HepG2 (cell line): ENCODE data around the gene INPP5E. TPM values are rescaled to one million over a fixed set of nuclear protein-coding genes. Genes with fewer than 3 reads are reported as not detected.

Experiments used
- ATAC-seq: fragments of 200-7000 bp; cut with Tn5 transposase; 3 replicates; pipeline ENCODE4 v1.9.1; 2020; ENCODE audit warnings: mild to moderate bottlenecking, moderate library complexity
- BruUV-seq: library from RNA; stranded (reverse); fragments of 400-500 nt; replicated peaks from 2 replicates; lab custom pipeline; 2021; lab: Mats Ljungman, UMichigan
- CTCF ChIA-PET: fragments of 300-600 bp; formaldehyde crosslinking; extraction: SDS; loops from one replicate; lab custom pipeline; 2021; ENCODE audit warnings: low total read pairs, inconsistent platforms, low intra/inter-chr PET ratio; lab: Yijun Ruan, JAX
- POLR2A ChIA-PET: fragments of 350-600 bp; sonication (Branson Sonifier 250); formaldehyde crosslinking; loops from one replicate; lab custom pipeline; 2020; ENCODE audit warnings: antibody characterized with exemption, inconsistent platforms; lab: Yijun Ruan, JAX
- DNase-seq: peaks from one replicate; pipeline ENCODE4 v3.0.0-alpha.2; 2015; ENCODE audit warnings: low spot score
- FAIRE-seq: peaks from 3 replicates; lab custom pipeline; 2011; peaks lifted over from hg19 to GRCh38; lab: Jason Lieb, UNC
- H2AFZ ChIP-seq: one replicate; pipeline ENCODE4 v1.6.1; 2011; ENCODE audit warnings: low read length, inconsistent platforms
- H3K27ac ChIP-seq: fragments of 300-600 bp; 3 replicates; pipeline ENCODE4 v1.8.0; 2011; ENCODE audit warnings: mixed run types, mild to moderate bottlenecking, mixed read lengths, low read length, inconsistent platforms; ENCODE audit not compliant: insufficient read depth; ENCODE audit errors: extremely low read length
- H3K27me3 ChIP-seq, 2 experiments: fragments of 200-600 bp in 1 of 2; 2 replicates in 1 of 2; 3 replicates in 1 of 2; pipeline versions ENCODE4 v1.6.0 to v1.8.0; 2011; ENCODE audit warnings: low read length in 2 of 2, mild to moderate bottlenecking in 2 of 2, moderate library complexity in 2 of 2, inconsistent platforms in 1 of 2; ENCODE audit not compliant: insufficient read depth in 2 of 2, control insufficient read depth in 1 of 2
- H3K36me3 ChIP-seq, 2 experiments: fragments of 200-600 bp in 1 of 2; replicated peaks in 1 of 2; 2 replicates in 1 of 2; 3 replicates in 1 of 2; pipeline versions ENCODE4 v1.5.1 to v1.8.0; 2011; ENCODE audit warnings: low read length in 2 of 2, inconsistent platforms in 1 of 2; ENCODE audit not compliant: insufficient read depth in 2 of 2, control insufficient read depth in 1 of 2
- H3K4me1 ChIP-seq: 2 replicates; pipeline ENCODE4 v1.5.1; 2012; ENCODE audit warnings: low read length, inconsistent platforms; ENCODE audit not compliant: insufficient read depth
- H3K4me2 ChIP-seq: 2 replicates; pipeline ENCODE4 v1.6.0; 2011; ENCODE audit warnings: low read depth, low read length, inconsistent platforms
- H3K4me3 ChIP-seq, 3 experiments: fragments of 200-600 bp in 1 of 3; sonication (generic), shearing (Covaris generic) in 1 of 3; replicated peaks in 1 of 3; 2 replicates each; pipeline ENCODE4 v1.5.1; 2011 to 2016; ENCODE audit warnings: low read length in 3 of 3, inconsistent platforms in 2 of 3, low read depth in 2 of 3, mild to moderate bottlenecking in 2 of 3, control low read depth in 1 of 3, mixed read lengths in 1 of 3; ENCODE audit not compliant: insufficient read depth in 1 of 3
- H3K79me2 ChIP-seq: one replicate; pipeline ENCODE4 v1.6.1; 2011; ENCODE audit warnings: low read length, inconsistent platforms; ENCODE audit not compliant: insufficient read depth
- H3K9ac ChIP-seq: 2 replicates; pipeline ENCODE4 v1.6.0; 2011; ENCODE audit warnings: mild to moderate bottlenecking, low read depth, low read length, inconsistent platforms; ENCODE audit not compliant: insufficient read depth
- H3K9me3 ChIP-seq: 2 replicates; pipeline ENCODE4 v1.5.1; 2012; ENCODE audit warnings: mild to moderate bottlenecking, low read length
- H4K20me1 ChIP-seq: 2 replicates; pipeline ENCODE4 v1.6.0; 2011; ENCODE audit warnings: inconsistent platforms, mild to moderate bottlenecking, low read length, moderate library complexity; ENCODE audit not compliant: insufficient read depth
- CTCF ChIP-seq: sonication (generic); formaldehyde crosslinking; IDR thresholded peaks from 2 replicates; pipeline ENCODE4 v1.5.0; 2020; ENCODE audit warnings: mild to moderate bottlenecking, missing genetic modification reagents, moderate library complexity
- EEA1 ChIP-seq: sonication (generic); formaldehyde crosslinking; IDR thresholded peaks from 2 replicates; pipeline ENCODE4 v1.5.1; 2020; ENCODE audit warnings: mild to moderate bottlenecking, missing genetic modification reagents, borderline replicate concordance
- FOXP4 ChIP-seq: sonication (generic); formaldehyde crosslinking; IDR thresholded peaks from 2 replicates; pipeline ENCODE4 v1.4.0; 2020; ENCODE audit warnings: missing genetic modification reagents
- HMG20A ChIP-seq: IDR thresholded peaks from 2 replicates; pipeline ENCODE4 v1.6.1; 2016; ENCODE audit warnings: borderline replicate concordance
- PAWR ChIP-seq: sonication (generic); formaldehyde crosslinking; IDR thresholded peaks from 2 replicates; pipeline ENCODE4 v1.4.0; 2020; ENCODE audit warnings: missing genetic modification reagents, mild to moderate bottlenecking, borderline replicate concordance
- RBFOX2 ChIP-seq: fragments of 200-400 bp; formaldehyde crosslinking; IDR thresholded peaks from 2 replicates; pipeline ENCODE4 v1.6.1; 2017; ENCODE audit warnings: low read depth, mild to moderate bottlenecking, low read length
- SRF ChIP-seq: IDR thresholded peaks from 2 replicates; pipeline ENCODE4 v1.6.1; 2011; ENCODE audit warnings: mild to moderate bottlenecking, low read depth, low read length, moderate library complexity
- TBX2 ChIP-seq: sonication (generic); formaldehyde crosslinking; IDR thresholded peaks from 2 replicates; pipeline ENCODE4 v1.5.0; 2020; ENCODE audit warnings: missing genetic modification reagents, mild to moderate bottlenecking, borderline replicate concordance
- ZFYVE20 ChIP-seq: sonication (generic); formaldehyde crosslinking; IDR thresholded peaks from 2 replicates; pipeline ENCODE4 v1.8.0; 2023; ENCODE audit warnings: low read depth, mild to moderate bottlenecking, moderate library complexity, missing genetic modification reagents, borderline replicate concordance
- ZMYM3 ChIP-seq: sonication (generic); formaldehyde crosslinking; IDR thresholded peaks from 2 replicates; pipeline ENCODE4 v1.5.1; 2020; ENCODE audit warnings: mild to moderate bottlenecking, missing genetic modification reagents
- ZNF263 ChIP-seq: sonication (generic); formaldehyde crosslinking; IDR thresholded peaks from 2 replicates; pipeline ENCODE4 v1.4.0; 2020; ENCODE audit warnings: missing genetic modification reagents
- ZNF414 ChIP-seq: sonication (generic); formaldehyde crosslinking; IDR thresholded peaks from 2 replicates; pipeline ENCODE4 v1.5.0; 2020; ENCODE audit warnings: missing genetic modification reagents
- ZNF629 ChIP-seq: sonication (generic); formaldehyde crosslinking; conservative IDR thresholded peaks from 2 replicates; pipeline ENCODE4 v1.5.0; 2020; ENCODE audit warnings: missing genetic modification reagents
- ZNF709 ChIP-seq: sonication (generic); formaldehyde crosslinking; IDR thresholded peaks from 2 replicates; pipeline ENCODE4 v1.5.0; 2020; ENCODE audit warnings: mild to moderate bottlenecking, missing genetic modification reagents
- WGBS: methylation state at CpG from one replicate; pipeline ENCODE4 v1.1.6; 2017; ENCODE audit warnings: low lambda C conversion rate; 5-methylcytosine and 5-hydroxymethylcytosine counted together
- in situ Hi-C: cut with HindIII; loops from 2 replicates; pipeline ENCODE4 v1.10.0; 2017; ENCODE audit warnings: low pct_unique_long_range_greater_than_20kb; ENCODE audit not compliant: extremely low pct_ligation_motif_present
- intact Hi-C: fragments of 100-400 bp; cut with micrococcal nuclease; formaldehyde crosslinking; loops from one replicate; pipeline ENCODE4 v1.10.0; 2022; ENCODE audit not compliant: unreplicated experiment
- polyA plus RNA-seq, 8 experiments: library from polyadenylated mRNA; depleted of rRNA in 3 of 8; stranded (reverse) in 7 of 8; unstranded in 1 of 8; fragments of >200 nt; fragmentation: Illumina TruSeq in 4 of 8; extraction: Trizol in 4 of 8; gene quantifications; 2 replicates each; pipeline versions ENCODE4 v1.2.1 to v1.2.3, GENCODE V29; 2011 to 2016; ENCODE audit warnings: low read depth in 4 of 8, missing spikeins in 1 of 8, mixed read lengths in 1 of 8; ENCODE audit not compliant: insufficient read depth in 1 of 8
- total RNA-seq, 5 experiments: library from RNA; depleted of rRNA; stranded (reverse); fragments of >200 nt; fragmentation: Illumina TruSeq; extraction: Trizol; gene quantifications; 2 replicates each; pipeline ENCODE4 v1.2.3, GENCODE V29; 2016; ENCODE audit warnings: low read depth in 1 of 5

The INPP5E gene
- total and polyA plus RNA-seq, 2 of the 13 experiments (the other 11 are each of a cell fraction or from before 2014, with no cell fraction given) = 5.5 TPM

GRCh38 chr9:136445799-136446198, 6.2 kb upstream of the INPP5E start:
- Histone ChIP-seq H2AFZ (no peak overlapping the region), H3K9me3 (no peaks in the 10 kb centered on the region), H3K9ac (no peak overlapping the region), H4K20me1 (no peaks in the 10 kb centered on the region), H3K27ac (no peak overlapping the region), H3K79me2 (no peaks in the 10 kb centered on the region)
- BruUV-seq = no TSS peak
- intact Hi-C loops = no loop called here
- ATAC-seq (no peak), DNase-seq (no peak), FAIRE-seq (no peak)
- in situ Hi-C loops = no loop called here
- POLR2A ChIA-PET = interaction anchor here (0.7 kb wide), 2 partner anchors 11 to 439 kb away, joined by 3 read pairs; no protein-coding TSS in a partner anchor
- no peak for TF ChIP-seq HMG20A (CRISPR knock-in tag)
- TF ChIP-seq ZNF629 (CRISPR knock-in tag) = peak; percentile 88
- no peak for TF ChIP-seq EEA1 (CRISPR knock-in tag)
- TF ChIP-seq ZMYM3 (CRISPR knock-in tag) = 0 out of 2 replicates have a peak, but pooled peaks have one; percentile 36
- TF ChIP-seq, all 625 proteins: peak for 2
- H3K27me3 ChIP-seq = no peaks in the 10 kb centered on the region
- no peak overlapping the region for H3K4me3 ChIP-seq
- H3K36me3 ChIP-seq = peaks cover 40 to 73% of the 10 kb centered on the region in 2 experiments; a peak in 4 of 5 replicates
- CTCF ChIA-PET = no interaction called here
- no peak overlapping the region for H3K4me2 ChIP-seq
- peaks cover 19% of the 10 kb centered on the region for H3K4me1 ChIP-seq
- WGBS = 97% methylated on average over 7 of the region's 7 CpGs

- no peaks in the 10 kb centered on the region for H3K9me3 ChIP-seq
- intact Hi-C loops (no loop called here), in situ Hi-C loops (loop anchor here (5.0 kb wide), 1 partner anchor 33 kb away; no protein-coding TSS in a partner anchor)
- no TSS peak for BruUV-seq
- no peak for DNase-seq
- no peaks in the 10 kb centered on the region for H4K20me1 ChIP-seq
- H3K79me2 ChIP-seq = peaks cover under 1% of the 10 kb centered on the region
- TF ChIP-seq PAWR (CRISPR knock-in tag) = no peak
- TF ChIP-seq ZNF414 (CRISPR knock-in tag) = no peak
- TF ChIP-seq ZNF709 (CRISPR knock-in tag) = no peak
- TF ChIP-seq ZNF263 (CRISPR knock-in tag) = no peak
- no peak for TF ChIP-seq SRF
- TF ChIP-seq RBFOX2 = no peak
- TF ChIP-seq CTCF (CRISPR knock-in tag) = no peak
- no peak for TF ChIP-seq FOXP4 (CRISPR knock-in tag)
- no peak for TF ChIP-seq TBX2 (CRISPR knock-in tag)
- no peak for TF ChIP-seq ZFYVE20 (CRISPR knock-in tag)
- no peak for ATAC-seq
- peaks cover 24% of the 10 kb centered on the region for H3K4me1 ChIP-seq
- H3K4me2 ChIP-seq = no peak overlapping the region
- no peak overlapping the region for H3K4me3 ChIP-seq
- ChIA-PET CTCF (no interaction called here), POLR2A (interaction anchor here (1.6 kb wide), 1 partner anchor 81 kb away, joined by 3 read pairs; no protein-coding TSS in a partner anchor)
- no peaks in the 10 kb centered on the region; a peak in 1 of 5 replicates for H3K27me3 ChIP-seq
- FAIRE-seq = no peak
- WGBS = 93% methylated on average over 20 of the region's 20 CpGs
- H3K27ac ChIP-seq = no peak overlapping the region
- H3K36me3 ChIP-seq = peaks cover 32 to 70% of the 10 kb centered on the region in 2 experiments; a peak in 4 of 5 replicates
- no peak overlapping the region for H3K9ac ChIP-seq
- no peak overlapping the region for H2AFZ ChIP-seq
Measured at GRCh38 chr9:136444102-136444501, 4.5 kb upstream of the INPP5E start.
